Loucy (cell line): ENCODE data around the gene RUVBL1.

ENCODE experiments used
- CTCF ChIP-seq: fragments of 200-600 bp; sonication (generic); conservative IDR thresholded peaks from 2 replicates; pipeline ENCODE4 v1.5.1; 2014; ENCODE audit warnings: mild to moderate bottlenecking, antibody characterized with exemption, low read length
- EZH2phosphoT487 ChIP-seq: fragments of 200-600 bp; IDR thresholded peaks from 2 replicates; pipeline ENCODE4 v1.6.1; 2018; ENCODE audit warnings: antibody characterized with exemption, mild to moderate bottlenecking, moderate library complexity, borderline replicate concordance

- no peak for TF ChIP-seq CTCF
- no peak for TF ChIP-seq EZH2phosphoT487
Observed at GRCh38 chr3:128067489-128067888, 56.1 kb downstream of the RUVBL1 start.
